ENCODE results near the gene EFTUD2. TPM values are rescaled to one million over a fixed set of nuclear protein-coding genes. Genes with fewer than 3 reads are reported as not detected.
A peak's percentile ranks its signal among the peaks of the same experiment; 100 is the strongest.

The EFTUD2 gene
- total and polyA plus RNA-seq, 7 donors, result 20.6 to 93.1 (median 48.4) TPM

DNA sequence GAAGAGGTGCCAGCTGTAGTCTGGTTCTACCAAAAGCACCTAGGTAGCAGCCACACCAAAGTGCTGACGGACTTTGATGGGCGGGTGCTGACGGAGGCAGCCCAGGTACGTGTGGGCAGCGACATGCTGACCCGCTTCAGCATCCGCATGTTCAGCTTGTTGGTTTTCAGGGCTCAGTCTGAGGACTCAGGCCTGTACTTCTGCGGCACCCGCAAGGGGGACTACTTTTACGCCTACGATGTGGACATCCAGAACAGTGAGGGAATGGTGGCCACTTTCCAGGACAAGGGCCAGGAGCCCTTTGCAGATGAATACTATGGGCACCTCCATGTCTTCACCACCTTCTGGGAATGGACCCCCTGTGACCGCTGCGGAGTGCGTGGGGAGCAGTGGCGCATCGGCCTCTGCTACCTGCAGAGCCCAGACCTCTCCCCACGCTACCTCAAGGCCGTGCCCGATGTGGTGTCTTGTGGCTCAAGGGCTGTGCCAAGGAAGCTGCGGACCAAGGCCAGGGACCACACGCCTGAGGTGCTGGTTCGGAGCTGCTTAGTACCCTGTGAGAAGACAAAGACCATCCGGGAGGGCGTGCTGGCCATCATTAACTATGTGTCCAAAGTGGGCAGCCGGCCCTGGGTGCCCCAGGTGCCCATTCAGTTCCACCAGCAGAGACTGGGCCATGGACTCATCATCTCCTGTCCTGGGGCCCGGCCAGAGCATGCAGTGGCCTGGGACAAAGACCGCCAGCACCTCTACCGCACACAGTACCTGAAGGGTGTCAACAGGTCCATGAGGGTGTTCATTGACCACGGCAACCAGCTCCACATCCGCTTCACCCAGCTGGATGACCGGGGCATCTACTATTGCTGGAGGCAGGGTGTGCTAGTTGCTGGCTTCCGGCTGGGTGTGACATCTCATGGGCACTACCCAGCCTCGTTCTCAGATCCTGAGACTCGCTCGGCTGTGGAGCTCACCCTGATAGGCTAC is 5.0 kb upstream of the EFTUD2 start:
- Histone ChIP-seq H3K4me3 (no peak overlapping the region), H3K27me3 (no peaks in the 10 kb centered on the region), H3K27ac (no peak overlapping the region), H3K36me3 (no peaks in the 10 kb centered on the region), H3K4me1 (peaks cover 0 to 18% (median 12%) of the 10 kb centered on the region in 4 donors), H3K9me3 (no peaks in the 10 kb centered on the region)
- no peak for DNase-seq
- intact Hi-C loops (cut with DNase I), result no loop called here
- TF ChIP-seq POLR2AphosphoS5 (IDR thresholded peaks at IDR 0.05) (no peak), POLR2A (IDR thresholded peaks at IDR 0.05) (no peak), EP300 (IDR thresholded peaks at IDR 0.05) (no peak)
- TF ChIP-seq, protein P1, sequence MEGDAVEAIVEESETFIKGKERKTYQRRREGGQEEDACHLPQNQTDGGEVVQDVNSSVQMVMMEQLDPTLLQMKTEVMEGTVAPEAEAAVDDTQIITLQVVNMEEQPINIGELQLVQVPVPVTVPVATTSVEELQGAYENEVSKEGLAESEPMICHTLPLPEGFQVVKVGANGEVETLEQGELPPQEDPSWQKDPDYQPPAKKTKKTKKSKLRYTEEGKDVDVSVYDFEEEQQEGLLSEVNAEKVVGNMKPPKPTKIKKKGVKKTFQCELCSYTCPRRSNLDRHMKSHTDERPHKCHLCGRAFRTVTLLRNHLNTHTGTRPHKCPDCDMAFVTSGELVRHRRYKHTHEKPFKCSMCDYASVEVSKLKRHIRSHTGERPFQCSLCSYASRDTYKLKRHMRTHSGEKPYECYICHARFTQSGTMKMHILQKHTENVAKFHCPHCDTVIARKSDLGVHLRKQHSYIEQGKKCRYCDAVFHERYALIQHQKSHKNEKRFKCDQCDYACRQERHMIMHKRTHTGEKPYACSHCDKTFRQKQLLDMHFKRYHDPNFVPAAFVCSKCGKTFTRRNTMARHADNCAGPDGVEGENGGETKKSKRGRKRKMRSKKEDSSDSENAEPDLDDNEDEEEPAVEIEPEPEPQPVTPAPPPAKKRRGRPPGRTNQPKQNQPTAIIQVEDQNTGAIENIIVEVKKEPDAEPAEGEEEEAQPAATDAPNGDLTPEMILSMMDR (IDR thresholded peaks at IDR 0.05), result no peak
- 94 to 95% methylated on average over 35 of the region's 35 CpGs for WGBS, 2 donors

- DNase-seq, result no peak
- intact Hi-C loops (cut with DNase I), result no loop called here
- Histone ChIP-seq H3K9me3 (no peaks in the 10 kb centered on the region), H3K27ac (no peak overlapping the region), H3K4me1 (peaks cover 0 to 25% (median 18%) of the 10 kb centered on the region in 4 donors), H3K27me3 (no peaks in the 10 kb centered on the region), H3K4me3 (no peak overlapping the region), H3K36me3 (no peaks in the 10 kb centered on the region)
- no peak for TF ChIP-seq POLR2AphosphoS5 (IDR thresholded peaks at IDR 0.05)
- TF ChIP-seq EP300 (IDR thresholded peaks at IDR 0.05), result no peak
- no peak for TF ChIP-seq POLR2A (IDR thresholded peaks at IDR 0.05)
- TF ChIP-seq, protein P1 (IDR thresholded peaks at IDR 0.05), result no peak
- WGBS, 2 donors, result 42 to 77% methylated on average over 8 of the region's 8 CpGs
These were observed 3.9 kb upstream of the EFTUD2 start for GRCh38 chr17:44903012-44903685.

GRCh38 chr17:44902135-44902760 is 3.0 kb upstream of the EFTUD2 start:
- Histone ChIP-seq H3K27me3 (no peaks in the 10 kb centered on the region), H3K9me3 (no peaks in the 10 kb centered on the region), H3K4me1 (peaks cover 0 to 34% (median 27%) of the 10 kb centered on the region in 4 donors), H3K36me3 (no peaks in the 10 kb centered on the region), H3K27ac (no peak overlapping the region), H3K4me3 (no peak overlapping the region)
- TF ChIP-seq POLR2AphosphoS5 (IDR thresholded peaks at IDR 0.05) (no peak), EP300 (IDR thresholded peaks at IDR 0.05) (no peak), POLR2A (IDR thresholded peaks at IDR 0.05) (no peak)
- TF ChIP-seq, protein P1 (IDR thresholded peaks at IDR 0.05), result no peak
- WGBS, 2 donors, result 89 to 91% methylated on average over 17 of the region's 17 CpGs
- intact Hi-C loops (cut with DNase I), result no loop called here
- DNase-seq, result no peak

DNA sequence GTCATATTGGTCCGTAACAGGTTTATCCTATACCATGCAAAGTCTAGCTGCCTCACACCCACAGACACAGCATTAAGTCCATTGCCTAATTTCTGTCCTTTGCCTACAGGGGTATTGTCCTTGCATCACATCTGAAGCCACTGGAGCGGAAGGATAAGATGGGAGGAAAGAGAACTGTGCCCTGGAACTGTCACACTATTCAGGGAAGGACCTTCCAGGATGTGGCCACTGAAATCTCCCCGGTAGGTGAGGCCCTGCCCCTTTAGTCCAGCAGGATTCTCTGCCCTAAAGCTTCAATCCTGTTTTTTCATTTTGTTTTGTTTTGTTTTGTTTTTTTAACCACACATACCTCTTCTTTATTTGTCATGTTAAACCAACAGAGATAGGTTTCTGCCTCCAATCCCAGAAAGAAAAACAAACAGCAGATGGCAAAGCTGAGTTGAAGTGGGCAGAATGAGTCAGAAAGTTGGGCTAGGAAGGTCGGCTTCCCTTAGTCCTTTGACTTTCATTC is 2.2 kb upstream of the EFTUD2 start:
- no peaks in the 10 kb centered on the region for H3K27me3 ChIP-seq
- intact Hi-C loops (cut with DNase I), result loop anchor here (2.0 kb wide), 1 partner anchor 231 kb away; the partner anchor contains the start of gene PLCD3
- H3K4me3 ChIP-seq, result no peak overlapping the region
- TF ChIP-seq, protein P1 (IDR thresholded peaks at IDR 0.05), result no peak
- no peak for TF ChIP-seq EP300 (IDR thresholded peaks at IDR 0.05)
- no peak for TF ChIP-seq POLR2A (IDR thresholded peaks at IDR 0.05)
- no peak for TF ChIP-seq POLR2AphosphoS5 (IDR thresholded peaks at IDR 0.05)
- 76 to 81% methylated on average over 4 of the region's 4 CpGs for WGBS, 2 donors
- peaks cover 0 to 34% (median 29%) of the 10 kb centered on the region in 4 donors for H3K4me1 ChIP-seq
- no peaks in the 10 kb centered on the region for H3K36me3 ChIP-seq
- peak overlapping the region; percentile 9 to 94 (median 92) for H3K27ac ChIP-seq
- no peak for DNase-seq
- no peaks in the 10 kb centered on the region for H3K9me3 ChIP-seq
